ENCODE measurements around the gene PI16.
"Not testable (repeated sequence)": the region's sequence is repeated elsewhere in the genome, so short reads cannot be mapped to it uniquely, and the experiment has no call there.

The PI16 gene

GRCh38 chr6:36984581-36985416 lies 30.3 kb downstream of the PI16 start:
- DNase-seq = peak in 8 of 42 donors; percentile 35 to 60 (median 47)
- intact Hi-C loops (cut with DNase I) = no loop called here

GRCh38 chr6:36985417-36985807 lies 30.9 kb downstream of the PI16 start:
- intact Hi-C loops (cut with DNase I) = no loop called here
- no peak for DNase-seq

- intact Hi-C loops (cut with DNase I) = no loop called here
- peak; percentile 81 to 98 (median 93) for DNase-seq
Measured at GRCh38 chr6:36985808-36986703, 31.5 kb downstream of the PI16 start, which contains the start of gene MTCH1. Gene MTCH1, minus strand, starts transcription at chr6:36986196. Its CDS starts 23 bp downstream, at chr6:36986173.

- no peak for DNase-seq
- intact Hi-C loops (cut with DNase I) = no loop called here
Measured at GRCh38 chr6:36986704-36987047, 32.1 kb downstream of the PI16 start.

GRCh38 chr6:36989264-36989663 lies 34.7 kb downstream of the PI16 start:
- intact Hi-C loops (cut with DNase I) = no loop called here
- no peak for DNase-seq

- DNase-seq; intact Hi-C loops (cut with DNase I): not testable (repeated sequence)
Measured at GRCh38 chr6:36990401-36990800, 35.9 kb downstream of the PI16 start.

- DNase-seq = peak; percentile 52 to 91 (median 77)
- intact Hi-C loops (cut with DNase I) = no loop called here
Measured at GRCh38 chr6:36997811-36998722, 43.5 kb downstream of the PI16 start.

- intact Hi-C loops (cut with DNase I) = no loop called here
- DNase-seq = peak in 1 of 42 donors; percentile 43
Measured at GRCh38 chr6:36998723-36999038, 44.1 kb downstream of the PI16 start.

- intact Hi-C loops (cut with DNase I) = no loop called here
Measured at GRCh38 chr6:36999061-36999750, 44.7 kb downstream of the PI16 start.

GRCh38 chr6:36999751-37000125 lies 45.2 kb downstream of the PI16 start:
- intact Hi-C loops (cut with DNase I) = no loop called here
- DNase-seq = no peak

More at GRCh38 chr6:36999061-36999750, 44.7 kb downstream of the PI16 start:
- DNase-seq = peak in 15 of 42 donors; percentile 9 to 54 (median 40)

GRCh38 chr6:37004044-37004980 lies 49.8 kb downstream of the PI16 start:
- no peak for DNase-seq
- intact Hi-C loops (cut with DNase I) = no loop called here

GRCh38 chr6:37005061-37005810 lies 50.7 kb downstream of the PI16 start, which contains the start of gene FGD2:
Gene FGD2, plus strand, starts transcription at chr6:37005655. Its CDS starts 163 bp downstream, at chr6:37005818.
- DNase-seq = peak in 2 of 42 donors; percentile 33 to 46
- intact Hi-C loops (cut with DNase I) = no loop called here

- DNase-seq = no peak
- intact Hi-C loops (cut with DNase I) = no loop called here
Measured at GRCh38 chr6:37005827-37006567, 51.5 kb downstream of the PI16 start.

GRCh38 chr6:37006793-37007339 lies 52.3 kb downstream of the PI16 start:
- intact Hi-C loops (cut with DNase I) = no loop called here
- DNase-seq = no peak

- intact Hi-C loops (cut with DNase I) = no loop called here
- peak in 12 of 42 donors; percentile 10 to 52 (median 38) for DNase-seq
Measured at GRCh38 chr6:37007340-37008043, 53.0 kb downstream of the PI16 start.

All from head of caudate nucleus (tissue), 42 donors.